H9 (cell line): ENCODE measurements around the gene SESN2. TPM values are rescaled to one million over a fixed set of nuclear protein-coding genes. Genes with fewer than 3 reads are reported as not detected.

Experiments used
- DNase-seq: peaks from one replicate; pipeline ENCODE4 v3.0.0-alpha.2; 2017
- H2AFZ ChIP-seq: one replicate; pipeline ENCODE4 v1.6.1; 2013; ENCODE audit warnings: mild to moderate bottlenecking, low read length, control low read depth, moderate library complexity
- H2AK5ac ChIP-seq: 2 replicates; pipeline ENCODE4 v1.6.1; 2013; ENCODE audit warnings: low read length, control low read depth, mixed read lengths; ENCODE audit not compliant: insufficient read length
- H2BK120ac ChIP-seq: one replicate; pipeline ENCODE4 v1.6.1; 2013; ENCODE audit warnings: low read depth, mild to moderate bottlenecking, low read length, control low read depth, inconsistent platforms; ENCODE audit not compliant: poor library complexity, severe bottlenecking
- H2BK12ac ChIP-seq: 2 replicates; pipeline ENCODE4 v1.6.1; 2013; ENCODE audit warnings: low read length, control low read depth, mixed read lengths, low read depth; ENCODE audit not compliant: insufficient read length
- H2BK15ac ChIP-seq: 2 replicates; pipeline ENCODE4 v1.6.1; 2013; ENCODE audit warnings: low read depth, low read length, control low read depth
- H2BK20ac ChIP-seq: one replicate; pipeline ENCODE4 v1.6.1; 2013; ENCODE audit warnings: low read depth, mild to moderate bottlenecking, low read length, control low read depth, inconsistent platforms; ENCODE audit not compliant: poor library complexity, severe bottlenecking
- H2BK5ac ChIP-seq: 2 replicates; pipeline ENCODE4 v1.6.1; 2013; ENCODE audit warnings: low read length, control low read depth, mixed read lengths; ENCODE audit not compliant: insufficient read length
- H3K14ac ChIP-seq: 2 replicates; pipeline ENCODE4 v1.6.1; 2013; ENCODE audit warnings: low read length, control low read depth; ENCODE audit not compliant: insufficient read depth
- H3K18ac ChIP-seq: 2 replicates; pipeline ENCODE4 v1.6.1; 2013; ENCODE audit warnings: low read depth, mild to moderate bottlenecking, mixed read lengths, low read length, control low read depth; ENCODE audit not compliant: insufficient read length
- H3K23ac ChIP-seq: 2 replicates; pipeline ENCODE4 v1.6.1; 2013; ENCODE audit warnings: low read length, control low read depth, mixed read lengths, low read depth; ENCODE audit not compliant: insufficient read length
- H3K23me2 ChIP-seq: 2 replicates; pipeline ENCODE4 v1.6.1; 2013; ENCODE audit warnings: low read depth, mild to moderate bottlenecking, mixed read lengths, low read length, control low read depth; ENCODE audit not compliant: insufficient read length, poor library complexity, severe bottlenecking
- H3K27ac ChIP-seq: 2 replicates; pipeline ENCODE4 v1.5.1; 2013; ENCODE audit warnings: low read length, control low read depth, mixed read lengths, low read depth; ENCODE audit not compliant: insufficient read length
- H3K27me3 ChIP-seq: 2 replicates; pipeline ENCODE4 v1.6.1; 2013; ENCODE audit warnings: low read length, control low read depth, inconsistent platforms; ENCODE audit not compliant: insufficient read depth
- H3K4ac ChIP-seq: 2 replicates; pipeline ENCODE4 v1.6.1; 2013; ENCODE audit warnings: low read depth, mild to moderate bottlenecking, control low read depth, inconsistent platforms, low read length, moderate library complexity
- H3K4me1 ChIP-seq: 2 replicates; pipeline ENCODE4 v1.6.1; 2013; ENCODE audit warnings: low read length, control low read depth, inconsistent platforms; ENCODE audit not compliant: insufficient read depth
- H3K4me2 ChIP-seq: 2 replicates; pipeline ENCODE4 v1.6.1; 2013; ENCODE audit warnings: low read length, control low read depth, mixed read lengths; ENCODE audit not compliant: insufficient read length, insufficient read depth
- H3K56ac ChIP-seq: 2 replicates; pipeline ENCODE4 v1.6.1; 2013; ENCODE audit warnings: low read depth, mild to moderate bottlenecking, mixed read lengths, low read length, control low read depth; ENCODE audit not compliant: insufficient read length
- H3K79me1 ChIP-seq: 2 replicates; pipeline ENCODE4 v1.6.1; 2013; ENCODE audit warnings: low read depth, mild to moderate bottlenecking, moderate library complexity, low read length, control low read depth, inconsistent platforms; ENCODE audit not compliant: insufficient read depth, poor library complexity, severe bottlenecking
- H3K79me2 ChIP-seq: 2 replicates; pipeline ENCODE4 v1.6.1; 2013; ENCODE audit warnings: low read length, control low read depth, inconsistent platforms; ENCODE audit not compliant: insufficient read depth
- H3K9ac ChIP-seq: 2 replicates; pipeline ENCODE4 v1.6.1; 2013; ENCODE audit warnings: low read length, control low read depth, mixed read lengths; ENCODE audit not compliant: insufficient read length; ENCODE audit errors: extremely low read depth
- H3K9me3 ChIP-seq: one replicate; pipeline ENCODE4 v1.6.1; 2013; ENCODE audit warnings: low read depth, low read length, inconsistent platforms; ENCODE audit not compliant: control insufficient read depth
- H3T11ph ChIP-seq: one replicate; pipeline ENCODE4 v1.6.1; 2013; ENCODE audit warnings: mild to moderate bottlenecking, low read length, control low read depth, inconsistent platforms
- H4K20me1 ChIP-seq: one replicate; pipeline ENCODE4 v1.6.1; 2013; ENCODE audit not compliant: control insufficient read depth, insufficient read length, insufficient read depth
- H4K5ac ChIP-seq: 2 replicates; pipeline ENCODE4 v1.6.1; 2013; ENCODE audit warnings: low read depth, mild to moderate bottlenecking, mixed read lengths, low read length, control low read depth; ENCODE audit not compliant: insufficient read length
- H4K8ac ChIP-seq: replicated peaks from 2 replicates; pipeline ENCODE4 v1.6.1; 2013; ENCODE audit warnings: low read length, control low read depth, mixed read lengths, low read depth; ENCODE audit not compliant: insufficient read length
- H4K91ac ChIP-seq: 2 replicates; pipeline ENCODE4 v1.6.1; 2013; ENCODE audit warnings: low read depth, mild to moderate bottlenecking, moderate library complexity, mixed read lengths, low read length, control low read depth; ENCODE audit not compliant: insufficient read length
- H3K27ac Mint-ChIP-seq, 3 experiments: 2 replicates in 2 of 3; 3 replicates in 1 of 3; pipeline ENCODE4 v1.8.0; 2020 to 2021; ENCODE audit warnings: mixed read lengths in 3 of 3, mild to moderate bottlenecking in 1 of 3, moderate library complexity in 1 of 3
- H3K27me3 Mint-ChIP-seq: 2 replicates; pipeline ENCODE4 v1.8.0; 2021; ENCODE audit warnings: low read depth, mild to moderate bottlenecking, moderate library complexity, mixed read lengths
- H3K36me3 Mint-ChIP-seq, 3 experiments: 2 replicates in 2 of 3; 3 replicates in 1 of 3; pipeline ENCODE4 v1.8.0; 2020 to 2021; ENCODE audit warnings: low read depth in 3 of 3, mixed read lengths in 3 of 3; ENCODE audit not compliant: insufficient read depth in 1 of 3
- H3K4me1 Mint-ChIP-seq, 2 experiments: 2 replicates each; pipeline ENCODE4 v1.8.0; 2020; ENCODE audit warnings: mixed read lengths in 2 of 2
- H3K4me3 Mint-ChIP-seq, 2 experiments: 2 replicates in 1 of 2; 3 replicates in 1 of 2; pipeline ENCODE4 v1.8.0; 2020 to 2021; ENCODE audit warnings: mild to moderate bottlenecking in 2 of 2, mixed read lengths in 2 of 2, moderate library complexity in 1 of 2
- H3K9me3 Mint-ChIP-seq, 2 experiments: 2 replicates in 1 of 2; 3 replicates in 1 of 2; pipeline ENCODE4 v1.8.0; 2020; ENCODE audit warnings: mild to moderate bottlenecking in 2 of 2, mixed read lengths in 2 of 2, moderate library complexity in 1 of 2
- CTCF ChIP-seq: fragments of 200-600 bp; sonication (generic); conservative IDR thresholded peaks from 3 replicates; pipeline ENCODE4 v1.8.0; 2021; ENCODE audit warnings: antibody characterized with exemption, mild to moderate bottlenecking
- WGBS: extraction: QIAGEN DNeasy Blood & Tissue Kit; methylation state at CpG from one replicate; pipeline ENCODE4 v1.1.7; 2013; ENCODE audit warnings: missing lambda C conversion rate, low lambda C conversion rate, mixed read lengths; ENCODE audit not compliant: insufficient read length; ENCODE audit errors: extremely low coverage; 5-methylcytosine and 5-hydroxymethylcytosine counted together
- total RNA-seq: library from RNA; stranded (reverse); gene quantifications from 2 replicates; pipeline ENCODE4 v1.2.1, GENCODE V29; 2021

SESN2 gene
- total RNA-seq, 1 experiment from 2014 or later: 24.6 TPM

- Histone ChIP-seq H4K91ac (no peak overlapping the region), H2BK12ac (no peak overlapping the region), H2BK20ac (no peak overlapping the region), H3K14ac (no peak overlapping the region), H3K4ac (no peak overlapping the region), H2BK120ac (no peak overlapping the region), H3K4me1 (no peaks in the 10 kb centered on the region), H3K56ac (no peak overlapping the region), H3K79me1 (peaks cover 2% of the 10 kb centered on the region), H3T11ph (no peak overlapping the region), H2BK15ac (no peak overlapping the region), H3K23ac (no peak overlapping the region), H3K27me3 (no peaks in the 10 kb centered on the region), H3K79me2 (peaks cover 3% of the 10 kb centered on the region; the same call in 1 of the 2 replicates), H3K23me2 (peaks cover 9% of the 10 kb centered on the region), H3K18ac (no peak overlapping the region), H4K20me1 (no peaks in the 10 kb centered on the region), H2AFZ (no peak overlapping the region), H4K8ac (no peak overlapping the region), H3K9me3 (no peaks in the 10 kb centered on the region), H2AK5ac (no peak overlapping the region), H3K4me2 (no peak overlapping the region), H3K9ac (no peak overlapping the region), H4K5ac (no peak overlapping the region), H3K27ac (no peak overlapping the region), H2BK5ac (no peak overlapping the region)
- Mint-ChIP-seq H3K27me3 (no peaks in the 10 kb centered on the region), H3K36me3 (peaks cover 0 to 2% (median 0%) of the 10 kb centered on the region in 3 experiments; a peak in 1 of 7 replicates), H3K4me1 (peaks cover 5 to 6% of the 10 kb centered on the region in 2 experiments; a peak in 3 of 4 replicates), H3K9me3 (no peaks in the 10 kb centered on the region), H3K27ac (no peak overlapping the region), H3K4me3 (no peak overlapping the region)
- DNase-seq: no peak
- WGBS: no CpG with 5 or more reads among the region's 10 CpGs
- TF ChIP-seq CTCF: no peak
These were observed 17.6 kb upstream of the SESN2 start for GRCh38 chr1:28241638-28242241.
